WTC11 (cell line): ENCODE measurements around the gene WNT6. TPM values are rescaled to one million over a fixed set of nuclear protein-coding genes. Genes with fewer than 3 reads are reported as not detected.

Source experiments
- CREM ChIP-seq: sonication (generic); formaldehyde crosslinking; IDR thresholded peaks from 2 replicates; pipeline ENCODE4 v1.8.1; 2022; ENCODE audit warnings: mild to moderate bottlenecking, missing genetic modification reagents, moderate library complexity
- GABPB1 ChIP-seq: sonication (generic); formaldehyde crosslinking; IDR thresholded peaks from 2 replicates; pipeline ENCODE4 v1.8.1; 2023; ENCODE audit warnings: mild to moderate bottlenecking, missing genetic modification reagents
- GTF2I ChIP-seq: fragments of 250-450 bp; sonication (Bioruptor Pico); conservative IDR thresholded peaks from 2 replicates; pipeline ENCODE4 v1.4.0; 2021; ENCODE audit warnings: mild to moderate bottlenecking
- KAT7 ChIP-seq: sonication (generic); formaldehyde crosslinking; IDR thresholded peaks from 2 replicates; pipeline ENCODE4 v1.8.1; 2023; ENCODE audit warnings: missing genetic modification reagents, mild to moderate bottlenecking, borderline replicate concordance
- MXD4 ChIP-seq: fragments of 250-450 bp; sonication (Bioruptor Pico); IDR thresholded peaks from 2 replicates; pipeline ENCODE4 v1.8.0; 2021; ENCODE audit warnings: mild to moderate bottlenecking, moderate library complexity, borderline replicate concordance
- PRRX2 ChIP-seq: fragments of 250-450 bp; sonication (Bioruptor Pico); IDR thresholded peaks from 2 replicates; pipeline ENCODE4 v1.8.0; 2021; ENCODE audit warnings: mild to moderate bottlenecking
- SMAD4 ChIP-seq: sonication (generic); formaldehyde crosslinking; IDR thresholded peaks from 2 replicates; pipeline ENCODE4 v1.8.0; 2022; ENCODE audit warnings: mild to moderate bottlenecking, missing genetic modification reagents
- TEAD1 ChIP-seq: sonication (generic); formaldehyde crosslinking; IDR thresholded peaks from 2 replicates; pipeline ENCODE4 v1.8.0; 2022; ENCODE audit warnings: mild to moderate bottlenecking, missing genetic modification reagents
- ZNF416 ChIP-seq: fragments of 250-450 bp; sonication (Bioruptor Pico); IDR thresholded peaks from 2 replicates; pipeline ENCODE4 v1.9.0; 2021; ENCODE audit warnings: mild to moderate bottlenecking, inconsistent platforms
- total RNA-seq: library from RNA; stranded (reverse); gene quantifications from 3 replicates; pipeline ENCODE4 v1.2.3, GENCODE V29; 2021
- TF ChIP-seq, protein P1 (sequence below): sonication (generic); formaldehyde crosslinking; IDR thresholded peaks from 2 replicates; pipeline ENCODE4 v1.8.1; 2022; ENCODE audit warnings: low read depth, mild to moderate bottlenecking, moderate library complexity, missing genetic modification reagents, borderline replicate concordance
- TF ChIP-seq, protein P2 (sequence below): fragments of 250-450 bp; sonication (Bioruptor Pico); conservative IDR thresholded peaks from 2 replicates; pipeline ENCODE4 v1.9.0; 2021; ENCODE audit warnings: mild to moderate bottlenecking
- TF ChIP-seq, protein P3 (sequence below): sonication (generic); formaldehyde crosslinking; IDR thresholded peaks from 2 replicates; pipeline ENCODE4 v1.8.0; 2023; ENCODE audit warnings: missing genetic modification reagents, mild to moderate bottlenecking, borderline replicate concordance
- TF ChIP-seq, protein P4 (sequence below): sonication (generic); formaldehyde crosslinking; IDR thresholded peaks from 2 replicates; pipeline ENCODE4 v1.8.1; 2023; ENCODE audit warnings: mild to moderate bottlenecking, missing genetic modification reagents
- TF ChIP-seq, protein P5 (sequence below): sonication (generic); formaldehyde crosslinking; conservative IDR thresholded peaks from 2 replicates; pipeline ENCODE4 v1.8.1; 2023; ENCODE audit warnings: mild to moderate bottlenecking, low read depth, missing genetic modification reagents, moderate library complexity
- TF ChIP-seq, protein P6 (sequence below): fragments of 250-450 bp; sonication (Bioruptor Pico); IDR thresholded peaks from 2 replicates; pipeline ENCODE4 v1.9.0; 2021; ENCODE audit warnings: mild to moderate bottlenecking, borderline replicate concordance

Gene WNT6
- total RNA-seq, 1 experiment from 2014 or later, result not detected

DNA sequence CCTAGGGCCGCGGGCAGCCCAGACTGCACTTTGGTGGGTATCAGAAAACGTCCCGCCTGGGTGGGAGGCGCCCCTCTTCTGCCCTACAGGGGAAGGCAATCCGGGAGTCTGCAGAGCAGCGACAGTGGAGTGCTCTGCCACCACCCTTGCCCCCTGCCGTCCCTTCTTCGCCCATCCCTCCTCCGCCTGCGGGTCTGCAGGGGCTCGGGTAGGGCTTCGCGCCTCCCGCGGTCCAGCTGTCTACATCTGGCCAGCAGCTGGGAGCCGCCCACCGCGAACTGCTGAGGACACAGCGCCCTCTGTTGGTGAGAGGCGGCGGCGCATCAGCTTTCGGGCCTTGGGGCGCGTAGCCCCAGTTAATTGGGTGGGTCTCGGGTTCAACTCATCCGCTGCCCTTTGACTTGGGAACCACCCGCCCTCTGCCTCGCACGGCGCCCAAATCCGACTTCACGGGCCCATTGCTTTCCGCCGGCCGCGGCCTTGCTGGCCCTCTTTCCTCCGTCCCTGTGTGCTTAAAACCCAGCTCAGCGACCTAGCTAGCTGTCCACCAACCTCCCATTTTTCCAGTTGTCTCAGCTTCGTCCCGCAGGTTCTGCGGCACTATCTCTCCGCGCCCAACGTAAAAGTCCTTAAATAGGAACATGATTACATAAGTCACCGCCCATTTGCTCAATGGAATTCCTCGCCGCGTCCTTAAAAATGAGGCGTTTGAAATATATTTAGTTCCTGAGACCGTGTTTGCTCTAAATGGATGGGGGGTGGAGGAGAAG is 38.7 kb downstream of the WNT6 start (continued):
- TF ChIP-seq SMAD4 (CRISPR knock-in tag), result no peak
- no peak for TF ChIP-seq GTF2I
- TF ChIP-seq, protein P1, sequence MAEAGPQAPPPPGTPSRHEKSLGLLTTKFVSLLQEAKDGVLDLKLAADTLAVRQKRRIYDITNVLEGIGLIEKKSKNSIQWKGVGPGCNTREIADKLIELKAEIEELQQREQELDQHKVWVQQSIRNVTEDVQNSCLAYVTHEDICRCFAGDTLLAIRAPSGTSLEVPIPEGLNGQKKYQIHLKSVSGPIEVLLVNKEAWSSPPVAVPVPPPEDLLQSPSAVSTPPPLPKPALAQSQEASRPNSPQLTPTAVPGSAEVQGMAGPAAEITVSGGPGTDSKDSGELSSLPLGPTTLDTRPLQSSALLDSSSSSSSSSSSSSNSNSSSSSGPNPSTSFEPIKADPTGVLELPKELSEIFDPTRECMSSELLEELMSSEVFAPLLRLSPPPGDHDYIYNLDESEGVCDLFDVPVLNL (CRISPR knock-in tag), result no peak
- no peak for TF ChIP-seq PRRX2
- TF ChIP-seq, protein P2, sequence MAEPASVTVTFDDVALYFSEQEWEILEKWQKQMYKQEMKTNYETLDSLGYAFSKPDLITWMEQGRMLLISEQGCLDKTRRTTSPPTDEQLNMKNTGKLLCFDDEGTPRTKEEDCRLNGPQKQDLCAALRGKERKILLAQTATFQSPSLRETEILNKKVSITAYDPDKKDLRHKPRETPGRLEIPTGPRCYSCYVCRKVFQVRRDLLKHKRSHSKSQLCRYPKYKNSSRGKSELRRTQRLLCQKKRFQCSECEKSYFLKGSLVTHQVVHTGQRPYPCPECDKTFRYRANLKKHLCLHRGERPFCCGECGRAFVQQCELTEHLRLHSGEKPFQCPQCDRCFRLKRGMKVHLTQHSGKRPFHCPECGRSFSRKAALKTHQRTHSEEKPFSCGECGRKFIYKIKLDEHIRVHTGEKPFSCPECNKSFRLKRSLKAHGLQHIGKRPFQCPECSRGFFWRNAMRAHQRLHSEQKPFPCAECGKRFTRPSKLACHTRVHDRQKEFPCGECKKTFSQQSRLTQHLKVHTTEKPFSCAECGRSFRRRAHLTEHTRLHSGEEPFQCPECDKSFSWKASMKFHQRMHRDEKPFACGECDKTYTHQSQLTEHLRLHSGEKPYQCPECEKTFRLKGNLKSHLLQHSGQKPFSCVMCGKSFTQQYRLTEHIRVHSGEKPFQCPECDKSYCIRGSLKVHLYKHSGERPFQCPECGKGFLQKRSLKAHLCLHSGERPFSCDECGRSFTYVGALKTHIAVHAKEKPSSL (CRISPR knock-in tag), result no peak
- TF ChIP-seq, protein P3, sequence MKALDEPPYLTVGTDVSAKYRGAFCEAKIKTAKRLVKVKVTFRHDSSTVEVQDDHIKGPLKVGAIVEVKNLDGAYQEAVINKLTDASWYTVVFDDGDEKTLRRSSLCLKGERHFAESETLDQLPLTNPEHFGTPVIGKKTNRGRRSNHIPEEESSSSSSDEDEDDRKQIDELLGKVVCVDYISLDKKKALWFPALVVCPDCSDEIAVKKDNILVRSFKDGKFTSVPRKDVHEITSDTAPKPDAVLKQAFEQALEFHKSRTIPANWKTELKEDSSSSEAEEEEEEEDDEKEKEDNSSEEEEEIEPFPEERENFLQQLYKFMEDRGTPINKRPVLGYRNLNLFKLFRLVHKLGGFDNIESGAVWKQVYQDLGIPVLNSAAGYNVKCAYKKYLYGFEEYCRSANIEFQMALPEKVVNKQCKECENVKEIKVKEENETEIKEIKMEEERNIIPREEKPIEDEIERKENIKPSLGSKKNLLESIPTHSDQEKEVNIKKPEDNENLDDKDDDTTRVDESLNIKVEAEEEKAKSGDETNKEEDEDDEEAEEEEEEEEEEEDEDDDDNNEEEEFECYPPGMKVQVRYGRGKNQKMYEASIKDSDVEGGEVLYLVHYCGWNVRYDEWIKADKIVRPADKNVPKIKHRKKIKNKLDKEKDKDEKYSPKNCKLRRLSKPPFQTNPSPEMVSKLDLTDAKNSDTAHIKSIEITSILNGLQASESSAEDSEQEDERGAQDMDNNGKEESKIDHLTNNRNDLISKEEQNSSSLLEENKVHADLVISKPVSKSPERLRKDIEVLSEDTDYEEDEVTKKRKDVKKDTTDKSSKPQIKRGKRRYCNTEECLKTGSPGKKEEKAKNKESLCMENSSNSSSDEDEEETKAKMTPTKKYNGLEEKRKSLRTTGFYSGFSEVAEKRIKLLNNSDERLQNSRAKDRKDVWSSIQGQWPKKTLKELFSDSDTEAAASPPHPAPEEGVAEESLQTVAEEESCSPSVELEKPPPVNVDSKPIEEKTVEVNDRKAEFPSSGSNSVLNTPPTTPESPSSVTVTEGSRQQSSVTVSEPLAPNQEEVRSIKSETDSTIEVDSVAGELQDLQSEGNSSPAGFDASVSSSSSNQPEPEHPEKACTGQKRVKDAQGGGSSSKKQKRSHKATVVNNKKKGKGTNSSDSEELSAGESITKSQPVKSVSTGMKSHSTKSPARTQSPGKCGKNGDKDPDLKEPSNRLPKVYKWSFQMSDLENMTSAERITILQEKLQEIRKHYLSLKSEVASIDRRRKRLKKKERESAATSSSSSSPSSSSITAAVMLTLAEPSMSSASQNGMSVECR (CRISPR knock-in tag), result no peak; the same call in 1 of the 2 replicates
- TF ChIP-seq, protein P4, sequence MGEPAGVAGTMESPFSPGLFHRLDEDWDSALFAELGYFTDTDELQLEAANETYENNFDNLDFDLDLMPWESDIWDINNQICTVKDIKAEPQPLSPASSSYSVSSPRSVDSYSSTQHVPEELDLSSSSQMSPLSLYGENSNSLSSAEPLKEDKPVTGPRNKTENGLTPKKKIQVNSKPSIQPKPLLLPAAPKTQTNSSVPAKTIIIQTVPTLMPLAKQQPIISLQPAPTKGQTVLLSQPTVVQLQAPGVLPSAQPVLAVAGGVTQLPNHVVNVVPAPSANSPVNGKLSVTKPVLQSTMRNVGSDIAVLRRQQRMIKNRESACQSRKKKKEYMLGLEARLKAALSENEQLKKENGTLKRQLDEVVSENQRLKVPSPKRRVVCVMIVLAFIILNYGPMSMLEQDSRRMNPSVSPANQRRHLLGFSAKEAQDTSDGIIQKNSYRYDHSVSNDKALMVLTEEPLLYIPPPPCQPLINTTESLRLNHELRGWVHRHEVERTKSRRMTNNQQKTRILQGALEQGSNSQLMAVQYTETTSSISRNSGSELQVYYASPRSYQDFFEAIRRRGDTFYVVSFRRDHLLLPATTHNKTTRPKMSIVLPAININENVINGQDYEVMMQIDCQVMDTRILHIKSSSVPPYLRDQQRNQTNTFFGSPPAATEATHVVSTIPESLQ (CRISPR knock-in tag), result no peak
- TF ChIP-seq KAT7 (CRISPR knock-in tag), result no peak
- TF ChIP-seq, protein P5, sequence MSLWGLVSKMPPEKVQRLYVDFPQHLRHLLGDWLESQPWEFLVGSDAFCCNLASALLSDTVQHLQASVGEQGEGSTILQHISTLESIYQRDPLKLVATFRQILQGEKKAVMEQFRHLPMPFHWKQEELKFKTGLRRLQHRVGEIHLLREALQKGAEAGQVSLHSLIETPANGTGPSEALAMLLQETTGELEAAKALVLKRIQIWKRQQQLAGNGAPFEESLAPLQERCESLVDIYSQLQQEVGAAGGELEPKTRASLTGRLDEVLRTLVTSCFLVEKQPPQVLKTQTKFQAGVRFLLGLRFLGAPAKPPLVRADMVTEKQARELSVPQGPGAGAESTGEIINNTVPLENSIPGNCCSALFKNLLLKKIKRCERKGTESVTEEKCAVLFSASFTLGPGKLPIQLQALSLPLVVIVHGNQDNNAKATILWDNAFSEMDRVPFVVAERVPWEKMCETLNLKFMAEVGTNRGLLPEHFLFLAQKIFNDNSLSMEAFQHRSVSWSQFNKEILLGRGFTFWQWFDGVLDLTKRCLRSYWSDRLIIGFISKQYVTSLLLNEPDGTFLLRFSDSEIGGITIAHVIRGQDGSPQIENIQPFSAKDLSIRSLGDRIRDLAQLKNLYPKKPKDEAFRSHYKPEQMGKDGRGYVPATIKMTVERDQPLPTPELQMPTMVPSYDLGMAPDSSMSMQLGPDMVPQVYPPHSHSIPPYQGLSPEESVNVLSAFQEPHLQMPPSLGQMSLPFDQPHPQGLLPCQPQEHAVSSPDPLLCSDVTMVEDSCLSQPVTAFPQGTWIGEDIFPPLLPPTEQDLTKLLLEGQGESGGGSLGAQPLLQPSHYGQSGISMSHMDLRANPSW (CRISPR knock-in tag), result peak; percentile 80; the same call in 1 of the 2 replicates
- TF ChIP-seq, protein P6, sequence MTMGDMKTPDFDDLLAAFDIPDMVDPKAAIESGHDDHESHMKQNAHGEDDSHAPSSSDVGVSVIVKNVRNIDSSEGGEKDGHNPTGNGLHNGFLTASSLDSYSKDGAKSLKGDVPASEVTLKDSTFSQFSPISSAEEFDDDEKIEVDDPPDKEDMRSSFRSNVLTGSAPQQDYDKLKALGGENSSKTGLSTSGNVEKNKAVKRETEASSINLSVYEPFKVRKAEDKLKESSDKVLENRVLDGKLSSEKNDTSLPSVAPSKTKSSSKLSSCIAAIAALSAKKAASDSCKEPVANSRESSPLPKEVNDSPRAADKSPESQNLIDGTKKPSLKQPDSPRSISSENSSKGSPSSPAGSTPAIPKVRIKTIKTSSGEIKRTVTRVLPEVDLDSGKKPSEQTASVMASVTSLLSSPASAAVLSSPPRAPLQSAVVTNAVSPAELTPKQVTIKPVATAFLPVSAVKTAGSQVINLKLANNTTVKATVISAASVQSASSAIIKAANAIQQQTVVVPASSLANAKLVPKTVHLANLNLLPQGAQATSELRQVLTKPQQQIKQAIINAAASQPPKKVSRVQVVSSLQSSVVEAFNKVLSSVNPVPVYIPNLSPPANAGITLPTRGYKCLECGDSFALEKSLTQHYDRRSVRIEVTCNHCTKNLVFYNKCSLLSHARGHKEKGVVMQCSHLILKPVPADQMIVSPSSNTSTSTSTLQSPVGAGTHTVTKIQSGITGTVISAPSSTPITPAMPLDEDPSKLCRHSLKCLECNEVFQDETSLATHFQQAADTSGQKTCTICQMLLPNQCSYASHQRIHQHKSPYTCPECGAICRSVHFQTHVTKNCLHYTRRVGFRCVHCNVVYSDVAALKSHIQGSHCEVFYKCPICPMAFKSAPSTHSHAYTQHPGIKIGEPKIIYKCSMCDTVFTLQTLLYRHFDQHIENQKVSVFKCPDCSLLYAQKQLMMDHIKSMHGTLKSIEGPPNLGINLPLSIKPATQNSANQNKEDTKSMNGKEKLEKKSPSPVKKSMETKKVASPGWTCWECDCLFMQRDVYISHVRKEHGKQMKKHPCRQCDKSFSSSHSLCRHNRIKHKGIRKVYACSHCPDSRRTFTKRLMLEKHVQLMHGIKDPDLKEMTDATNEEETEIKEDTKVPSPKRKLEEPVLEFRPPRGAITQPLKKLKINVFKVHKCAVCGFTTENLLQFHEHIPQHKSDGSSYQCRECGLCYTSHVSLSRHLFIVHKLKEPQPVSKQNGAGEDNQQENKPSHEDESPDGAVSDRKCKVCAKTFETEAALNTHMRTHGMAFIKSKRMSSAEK, result no peak
- TF ChIP-seq CREM (CRISPR knock-in tag), result no peak
- TF ChIP-seq ZNF416 (CRISPR knock-in tag), result no peak
- TF ChIP-seq MXD4 (CRISPR knock-in tag), result no peak
- TF ChIP-seq GABPB1 (CRISPR knock-in tag), result no peak
- 0 out of 2 replicates have a peak, but pooled peaks have one; percentile 44 for TF ChIP-seq TEAD1 (CRISPR knock-in tag)
